ENCODE data around the gene TGM2.

Gene TGM2

GRCh38 chr20:38197217-38197616 is 32.1 kb upstream of the TGM2 start:
- no peak overlapping the region for H3K4me3 ChIP-seq (ENCODE audit: low read depth in 1 of 2, low read length in 2 of 2)
- H3K9ac ChIP-seq (ENCODE audit: low read length), result no peak overlapping the region
- H3K9me3 ChIP-seq (ENCODE audit: low read length), result no peaks in the 10 kb centered on the region
- no peaks in the 10 kb centered on the region for H3K27me3 ChIP-seq (ENCODE audit: control insufficient read depth in 1 of 2, insufficient read depth in 2 of 2, low read length in 2 of 2)
- no peaks in the 10 kb centered on the region for H3K4me1 ChIP-seq (ENCODE audit: insufficient read depth, low read length)
- no peaks in the 10 kb centered on the region for H3K36me3 ChIP-seq (ENCODE audit: insufficient read depth, low read length)
- no peak overlapping the region for H3K27ac ChIP-seq (ENCODE audit: low read depth, low read length)

- H3K27me3 ChIP-seq (ENCODE audit: control insufficient read depth in 1 of 2, insufficient read depth in 2 of 2, low read length in 2 of 2), result no peaks in the 10 kb centered on the region
- no peaks in the 10 kb centered on the region for H3K9me3 ChIP-seq (ENCODE audit: low read length)
- H3K4me3 ChIP-seq (ENCODE audit: low read depth in 1 of 2, low read length in 2 of 2), result no peak overlapping the region
- no peaks in the 10 kb centered on the region for H3K36me3 ChIP-seq (ENCODE audit: insufficient read depth, low read length)
- no peaks in the 10 kb centered on the region for H3K4me1 ChIP-seq (ENCODE audit: insufficient read depth, low read length)
- no peak overlapping the region for H3K27ac ChIP-seq (ENCODE audit: low read depth, low read length)
- H3K9ac ChIP-seq (ENCODE audit: low read length), result no peak overlapping the region
These were observed 31.5 kb upstream of the TGM2 start for GRCh38 chr20:38196592-38196991.

DNA sequence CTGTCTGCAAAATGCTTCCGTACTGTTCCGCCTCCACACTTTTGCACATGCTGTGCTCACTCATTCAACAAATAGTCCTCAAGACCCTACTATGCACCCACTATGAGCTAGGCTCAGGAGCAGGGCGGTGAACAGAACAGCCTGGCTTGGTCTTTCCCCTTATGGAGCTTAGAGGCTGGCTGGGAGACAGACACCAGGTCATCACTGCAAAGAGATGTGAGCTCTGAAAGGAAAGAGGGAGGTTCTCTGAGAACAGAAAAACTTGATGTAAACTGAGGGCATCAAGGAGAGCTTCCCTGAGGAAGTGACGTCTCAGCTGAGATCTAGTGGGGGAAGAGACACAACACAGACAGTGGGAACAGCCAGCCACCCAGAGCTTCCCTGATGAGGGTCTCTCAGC is 31.0 kb upstream of the TGM2 start:
- Histone ChIP-seq H3K9me3 (ENCODE audit: low read length) (no peaks in the 10 kb centered on the region), H3K36me3 (ENCODE audit: insufficient read depth, low read length) (no peaks in the 10 kb centered on the region), H3K27ac (ENCODE audit: low read depth, low read length) (no peak overlapping the region), H3K27me3 (ENCODE audit: control insufficient read depth in 1 of 2, insufficient read depth in 2 of 2, low read length in 2 of 2) (no peaks in the 10 kb centered on the region), H3K4me3 (ENCODE audit: low read depth in 1 of 2, low read length in 2 of 2) (no peak overlapping the region), H3K9ac (ENCODE audit: low read length) (no peak overlapping the region), H3K4me1 (ENCODE audit: insufficient read depth, low read length) (no peaks in the 10 kb centered on the region)

GRCh38 chr20:38195521-38195920 is 30.5 kb upstream of the TGM2 start:
- no peak overlapping the region for H3K27ac ChIP-seq (ENCODE audit: low read depth, low read length)
- no peaks in the 10 kb centered on the region for H3K36me3 ChIP-seq (ENCODE audit: insufficient read depth, low read length)
- no peak overlapping the region for H3K4me3 ChIP-seq (ENCODE audit: low read depth in 1 of 2, low read length in 2 of 2)
- H3K4me1 ChIP-seq (ENCODE audit: insufficient read depth, low read length), result no peaks in the 10 kb centered on the region
- H3K9ac ChIP-seq (ENCODE audit: low read length), result no peak overlapping the region
- no peaks in the 10 kb centered on the region for H3K9me3 ChIP-seq (ENCODE audit: low read length)
- no peaks in the 10 kb centered on the region for H3K27me3 ChIP-seq (ENCODE audit: control insufficient read depth in 1 of 2, insufficient read depth in 2 of 2, low read length in 2 of 2)

DNA sequence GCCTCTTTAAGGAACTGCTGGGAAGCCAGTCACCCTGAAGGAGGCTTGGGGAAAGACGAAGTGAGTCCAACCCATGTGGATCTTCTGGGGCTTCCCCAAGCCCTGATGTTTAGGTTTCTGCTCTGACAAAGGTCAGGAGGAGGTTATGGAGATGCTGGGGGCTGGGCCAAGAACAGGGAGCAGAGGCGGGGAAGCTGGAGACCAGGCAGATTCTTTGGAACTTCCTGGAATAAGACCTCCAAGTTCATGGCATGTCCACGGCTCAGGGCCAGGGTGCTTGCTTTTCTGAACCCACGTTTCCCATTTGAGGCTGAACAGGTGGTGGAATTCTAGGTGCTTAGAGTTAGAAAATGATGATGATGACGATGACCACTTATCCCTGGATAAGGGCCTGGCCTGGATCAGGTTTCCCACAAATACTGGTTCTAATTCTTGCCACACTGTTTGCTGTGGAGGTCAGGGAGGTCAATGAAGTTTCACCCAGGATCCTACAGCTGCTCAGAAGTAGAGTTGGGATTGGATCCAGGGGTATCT is 30.0 kb upstream of the TGM2 start:
- H3K9me3 ChIP-seq (ENCODE audit: low read length), result no peaks in the 10 kb centered on the region
- H3K4me1 ChIP-seq (ENCODE audit: insufficient read depth, low read length), result no peaks in the 10 kb centered on the region
- H3K4me3 ChIP-seq (ENCODE audit: low read depth in 1 of 2, low read length in 2 of 2), result no peak overlapping the region
- H3K9ac ChIP-seq (ENCODE audit: low read length), result no peak overlapping the region
- H3K27ac ChIP-seq (ENCODE audit: low read depth, low read length), result no peak overlapping the region
- H3K36me3 ChIP-seq (ENCODE audit: insufficient read depth, low read length), result no peaks in the 10 kb centered on the region
- no peaks in the 10 kb centered on the region for H3K27me3 ChIP-seq (ENCODE audit: control insufficient read depth in 1 of 2, insufficient read depth in 2 of 2, low read length in 2 of 2)

- Histone ChIP-seq H3K9ac (ENCODE audit: low read length) (no peak overlapping the region), H3K27me3 (ENCODE audit: control insufficient read depth in 1 of 2, insufficient read depth in 2 of 2, low read length in 2 of 2) (no peaks in the 10 kb centered on the region), H3K9me3 (ENCODE audit: low read length) (no peaks in the 10 kb centered on the region), H3K36me3 (ENCODE audit: insufficient read depth, low read length) (no peaks in the 10 kb centered on the region), H3K4me3 (ENCODE audit: low read depth in 1 of 2, low read length in 2 of 2) (no peak overlapping the region), H3K4me1 (ENCODE audit: insufficient read depth, low read length) (no peaks in the 10 kb centered on the region), H3K27ac (ENCODE audit: low read depth, low read length) (no peak overlapping the region)
These were observed 28.6 kb upstream of the TGM2 start for GRCh38 chr20:38193586-38194105.

DNA sequence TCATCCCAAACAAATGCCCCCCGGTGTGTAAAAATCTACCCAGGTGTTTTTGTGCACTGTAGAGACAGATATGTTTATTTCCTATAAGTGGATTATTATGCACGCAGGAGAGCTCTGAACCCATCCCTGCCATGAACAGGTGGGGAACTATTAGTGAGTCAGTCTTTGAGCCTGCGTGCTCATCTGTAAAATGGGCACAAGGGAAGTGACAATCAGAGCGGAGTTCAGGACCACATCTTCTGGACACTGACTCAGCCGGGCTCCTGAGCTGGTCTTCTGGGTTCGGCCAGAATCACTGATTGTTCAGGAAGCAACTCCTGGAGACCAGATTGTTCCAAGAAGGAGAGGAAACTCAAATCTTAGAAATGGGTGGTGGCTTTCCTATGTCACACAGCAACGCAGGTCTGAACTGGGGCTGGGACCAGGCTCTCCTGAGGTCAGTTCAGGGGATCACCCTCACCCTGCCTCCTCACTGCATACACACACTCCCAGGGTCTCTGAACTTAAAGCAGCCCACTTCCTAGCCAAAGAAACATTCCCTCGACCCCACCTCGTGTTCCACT is 27.3 kb upstream of the TGM2 start:
- H3K9me3 ChIP-seq (ENCODE audit: low read length), result no peaks in the 10 kb centered on the region
- no peak overlapping the region for H3K4me3 ChIP-seq (ENCODE audit: low read depth in 1 of 2, low read length in 2 of 2)
- no peaks in the 10 kb centered on the region for H3K36me3 ChIP-seq (ENCODE audit: insufficient read depth, low read length)
- H3K27ac ChIP-seq (ENCODE audit: low read depth, low read length), result no peak overlapping the region
- no peaks in the 10 kb centered on the region for H3K27me3 ChIP-seq (ENCODE audit: control insufficient read depth in 1 of 2, insufficient read depth in 2 of 2, low read length in 2 of 2)
- no peak overlapping the region for H3K9ac ChIP-seq (ENCODE audit: low read length)
- no peaks in the 10 kb centered on the region for H3K4me1 ChIP-seq (ENCODE audit: insufficient read depth, low read length)

GRCh38 chr20:38191654-38192053 is 26.6 kb upstream of the TGM2 start:
- H3K4me1 ChIP-seq (ENCODE audit: insufficient read depth, low read length), result no peaks in the 10 kb centered on the region
- no peak overlapping the region for H3K27ac ChIP-seq (ENCODE audit: low read depth, low read length)
- H3K9ac ChIP-seq (ENCODE audit: low read length), result no peak overlapping the region
- H3K27me3 ChIP-seq (ENCODE audit: control insufficient read depth in 1 of 2, insufficient read depth in 2 of 2, low read length in 2 of 2), result no peaks in the 10 kb centered on the region
- H3K9me3 ChIP-seq (ENCODE audit: low read length), result no peaks in the 10 kb centered on the region
- no peaks in the 10 kb centered on the region for H3K36me3 ChIP-seq (ENCODE audit: insufficient read depth, low read length)
- no peak overlapping the region for H3K4me3 ChIP-seq (ENCODE audit: low read depth in 1 of 2, low read length in 2 of 2)

DNA sequence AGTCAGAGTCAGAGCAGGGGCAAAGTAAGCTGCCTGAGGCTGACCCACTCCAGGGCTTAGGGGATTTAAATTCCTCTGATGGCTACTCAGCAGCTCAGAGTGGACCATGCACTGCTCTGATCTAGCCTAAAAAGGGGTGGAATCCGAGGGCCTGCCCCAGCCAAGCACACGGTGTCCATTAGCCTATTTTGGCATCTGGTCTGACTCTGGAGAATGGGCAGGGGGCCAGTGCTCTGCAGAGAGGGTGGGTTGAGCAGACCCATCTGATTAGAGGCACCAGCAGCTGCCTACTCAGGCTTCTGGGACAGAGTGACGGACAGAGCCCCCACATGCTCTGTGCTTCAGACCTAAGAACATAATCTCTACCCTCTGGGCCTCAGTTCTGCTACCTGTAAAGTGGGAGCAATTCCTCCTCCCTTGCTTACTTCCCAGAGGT is 25.9 kb upstream of the TGM2 start:
- Histone ChIP-seq H3K27ac (ENCODE audit: low read depth, low read length) (no peak overlapping the region), H3K9ac (ENCODE audit: low read length) (no peak overlapping the region), H3K9me3 (ENCODE audit: low read length) (no peaks in the 10 kb centered on the region), H3K36me3 (ENCODE audit: insufficient read depth, low read length) (no peaks in the 10 kb centered on the region), H3K4me1 (ENCODE audit: insufficient read depth, low read length) (no peaks in the 10 kb centered on the region), H3K27me3 (ENCODE audit: control insufficient read depth in 1 of 2, insufficient read depth in 2 of 2, low read length in 2 of 2) (no peaks in the 10 kb centered on the region), H3K4me3 (ENCODE audit: low read depth in 1 of 2, low read length in 2 of 2) (no peak overlapping the region)

DNA sequence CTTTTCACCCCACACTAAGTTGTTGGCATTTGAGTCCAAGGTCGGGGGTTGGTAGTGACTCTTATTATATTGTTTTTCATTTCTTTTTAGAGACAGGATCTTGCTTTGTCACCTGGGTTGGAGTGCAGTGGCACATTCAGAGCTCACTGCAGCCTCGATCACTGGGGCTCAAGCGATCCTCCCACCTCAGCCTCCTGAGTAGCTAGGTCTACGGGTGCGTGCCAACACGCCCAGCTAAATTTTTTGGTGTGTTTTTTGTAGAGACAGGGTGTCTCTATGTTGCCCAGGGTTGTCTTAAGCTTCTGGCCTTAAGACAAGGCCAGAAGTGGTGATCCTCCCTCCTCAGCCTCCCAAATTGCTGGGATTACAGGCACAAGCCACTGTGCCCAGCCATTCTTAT is 25.1 kb upstream of the TGM2 start:
- H3K27ac ChIP-seq (ENCODE audit: low read depth, low read length), result no peak overlapping the region

DNA sequence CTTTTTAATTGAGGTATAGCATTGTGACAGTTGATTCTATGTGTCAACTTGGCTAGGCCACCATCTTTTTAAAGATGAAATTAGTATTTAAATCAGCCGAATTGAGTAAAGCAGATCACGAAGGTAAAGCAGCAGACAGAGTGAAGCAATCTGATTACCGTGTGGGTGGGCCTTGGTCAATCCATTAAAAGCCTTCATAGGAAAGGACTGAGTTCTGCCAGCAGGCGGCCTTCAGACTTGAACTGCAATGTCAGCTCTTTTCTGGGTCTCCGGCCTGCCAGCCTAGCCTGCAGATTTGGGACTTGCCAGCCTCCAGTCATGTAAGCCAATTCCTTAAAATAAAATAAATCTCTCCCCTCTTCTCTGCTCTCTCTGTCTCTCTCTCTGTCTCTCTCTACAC is 22.4 kb upstream of the TGM2 start:
- no peak overlapping the region for H3K27ac ChIP-seq (ENCODE audit: low read depth, low read length)
- no peaks in the 10 kb centered on the region for H3K27me3 ChIP-seq (ENCODE audit: control insufficient read depth in 1 of 2, insufficient read depth in 2 of 2, low read length in 2 of 2)
- no peak overlapping the region for H3K4me3 ChIP-seq (ENCODE audit: low read depth in 1 of 2, low read length in 2 of 2)
- no peaks in the 10 kb centered on the region for H3K4me1 ChIP-seq (ENCODE audit: insufficient read depth, low read length)
- H3K9me3 ChIP-seq (ENCODE audit: low read length), result no peaks in the 10 kb centered on the region
- no peak overlapping the region for H3K9ac ChIP-seq (ENCODE audit: low read length)
- no peaks in the 10 kb centered on the region for H3K36me3 ChIP-seq (ENCODE audit: insufficient read depth, low read length)

More for the DNA sequence above, 25.1 kb upstream of the TGM2 start:
- Histone ChIP-seq H3K9ac (ENCODE audit: low read length) (no peak overlapping the region), H3K9me3 (ENCODE audit: low read length) (no peaks in the 10 kb centered on the region), H3K36me3 (ENCODE audit: insufficient read depth, low read length) (no peaks in the 10 kb centered on the region), H3K4me1 (ENCODE audit: insufficient read depth, low read length) (no peaks in the 10 kb centered on the region), H3K4me3 (ENCODE audit: low read depth in 1 of 2, low read length in 2 of 2) (no peak overlapping the region), H3K27me3 (ENCODE audit: control insufficient read depth in 1 of 2, insufficient read depth in 2 of 2, low read length in 2 of 2) (no peaks in the 10 kb centered on the region)

GRCh38 chr20:38186788-38187221 is 21.7 kb upstream of the TGM2 start:
- no peak overlapping the region for H3K27ac ChIP-seq (ENCODE audit: low read depth, low read length)
- no peaks in the 10 kb centered on the region for H3K27me3 ChIP-seq (ENCODE audit: control insufficient read depth in 1 of 2, insufficient read depth in 2 of 2, low read length in 2 of 2)
- H3K4me3 ChIP-seq (ENCODE audit: low read depth in 1 of 2, low read length in 2 of 2), result no peak overlapping the region
- no peak overlapping the region for H3K9ac ChIP-seq (ENCODE audit: low read length)
- H3K9me3 ChIP-seq (ENCODE audit: low read length), result no peaks in the 10 kb centered on the region
- H3K4me1 ChIP-seq (ENCODE audit: insufficient read depth, low read length), result no peaks in the 10 kb centered on the region
- no peaks in the 10 kb centered on the region for H3K36me3 ChIP-seq (ENCODE audit: insufficient read depth, low read length)

All from muscle layer of colon (tissue), 2 donors.